Right cardiac atrium (tissue), 5 donors: ENCODE data around the gene MST1R. TPM values are rescaled to one million over a fixed set of nuclear protein-coding genes. Genes with fewer than 3 reads are reported as not detected.

Source experiments
- ATAC-seq, 2 donors: fragments of 200-7000 bp; cut with Tn5 transposase; one replicate each; pipeline versions ENCODE4 v1.8.0 to v1.9.1; 2020; ENCODE audit warnings: moderate library complexity in 2 of 2, mild to moderate bottlenecking in 1 of 2
- DNase-seq, 3 donors: peaks; one replicate each; pipeline ENCODE4 v3.0.0-alpha.2; 2020
- H3K27ac ChIP-seq: one replicate; pipeline ENCODE4 v1.5.1; 2013; ENCODE audit warnings: mild to moderate bottlenecking, low read length, control low read depth, moderate library complexity
- H3K27me3 ChIP-seq: one replicate; pipeline ENCODE4 v1.6.1; 2013; ENCODE audit not compliant: control insufficient read depth, insufficient read depth
- H3K4me1 ChIP-seq: one replicate; pipeline ENCODE4 v1.6.1; 2013; ENCODE audit warnings: low read length; ENCODE audit not compliant: control insufficient read depth, insufficient read depth
- H3K4me3 ChIP-seq: one replicate; pipeline ENCODE4 v1.5.1; 2013; ENCODE audit warnings: low read length, control low read depth
- H3K9me3 ChIP-seq: one replicate; pipeline ENCODE4 v1.6.1; 2013; ENCODE audit warnings: low read length; ENCODE audit not compliant: control insufficient read depth
- WGBS: extraction: QIAGEN DNeasy Blood & Tissue Kit; methylation state at CpG from one replicate; pipeline ENCODE4 v1.1.7; 2013; 5-methylcytosine and 5-hydroxymethylcytosine counted together
- intact Hi-C, 4 donors: fragments of 100-400 bp; cut with DNase I; formaldehyde crosslinking; loops; one replicate each; pipeline versions ENCODE4 v1.11.0 to v1.14.0; 2022 to 2023
- polyA plus RNA-seq: library from polyadenylated mRNA; stranded (reverse); fragments of 200-250 nt; gene quantifications from one replicate; pipeline ENCODE4 v1.2.3, GENCODE V29; 2013
- total RNA-seq, 4 donors: library from RNA; stranded (reverse); fragmentation: NEBNext Ultra II Directional; extraction: Animal tissue kit (Norgen Biotek cat#: 25700); gene quantifications; one replicate each; pipeline ENCODE4 v1.2.1, GENCODE V29; 2021
- donor health status: healthy with polysubstance abuse.
- donor health status: DM: no; HTN: yes; CAD: no.
- donor health status: DM: no; HTN: no; CAD: no.
- donor health status: DM: no; HTN: yes; CAD: no; lungs with severe emphysema.
- donor health status: DM: yes; HTN: yes; CAD: no.

Gene MST1R
- total and polyA plus RNA-seq, 5 donors: 0.94 to 2.7 (median 1.9) TPM

GRCh38 chr3:49839193-49839809 lies 64.4 kb downstream of the MST1R start:
- H3K27ac ChIP-seq: no peak overlapping the region
- no peaks in the 10 kb centered on the region for H3K27me3 ChIP-seq
- peaks cover 4% of the 10 kb centered on the region for H3K4me1 ChIP-seq
- intact Hi-C loops: loop anchor here in 3 of 4 donors (1.0 to 5.0 kb wide), 4 partner anchors 34 to 68 kb away; partner anchors contain the start of gene INKA1 (in 1 of the 3)
- ATAC-seq: peak; percentile 84 to 86
- no peaks in the 10 kb centered on the region for H3K9me3 ChIP-seq
- peak; percentile 75 to 91 (median 87) for DNase-seq
- no peak overlapping the region for H3K4me3 ChIP-seq
- 28% methylated on average over 6 of the region's 6 CpGs for WGBS

Other genes starting within 250 kb of the MST1R start
- 100 to 1,000 TPM in 1 of 4 donors, 10 to 100 TPM in 3; 75.7 to 110 (median 93.6) TPM for gene APEH, start 229.5 kb downstream of the MST1R start, total RNA-seq
- 37.4 TPM for gene APEH, start 229.5 kb downstream of the MST1R start, polyA plus RNA-seq
- 1 to 10 TPM; 3.5 to 7.5 (median 6.6) TPM for gene MST1, start 214.4 kb downstream of the MST1R start, total RNA-seq
- gene MST1, start 214.4 kb downstream of the MST1R start, polyA plus RNA-seq: 6.2 TPM
- 10 to 100 TPM; 36.6 to 44.6 (median 41.8) TPM for gene RNF123, start 214.3 kb downstream of the MST1R start, total RNA-seq
- 24.4 TPM for gene RNF123, start 214.3 kb downstream of the MST1R start, polyA plus RNA-seq
- gene AMIGO3, start 184.2 kb downstream of the MST1R start, total RNA-seq: under 1 TPM in 1 of 4 donors, not detected in 3; 0.09 TPM
- gene AMIGO3, start 184.2 kb downstream of the MST1R start, polyA plus RNA-seq: 0.57 TPM
- 10 to 100 TPM; 12.6 to 34.7 (median 19.6) TPM for gene GMPPB, start 179.9 kb downstream of the MST1R start, total RNA-seq
- 13.2 TPM for gene GMPPB, start 179.9 kb downstream of the MST1R start, polyA plus RNA-seq
- 10 to 100 TPM; 18.4 to 24.0 (median 21.7) TPM for gene IP6K1, start 117.3 kb downstream of the MST1R start, total RNA-seq
- gene IP6K1, start 117.3 kb downstream of the MST1R start, polyA plus RNA-seq: 14.6 TPM
- gene CDHR4, start 104.0 kb downstream of the MST1R start, total RNA-seq: under 1 TPM in 1 of 4 donors, not detected in 3; 0.29 TPM
- 0.07 TPM for gene CDHR4, start 104.0 kb downstream of the MST1R start, polyA plus RNA-seq
- 1 to 10 TPM; 2.2 to 6.4 (median 4.6) TPM for gene INKA1, start 100.6 kb downstream of the MST1R start, total RNA-seq
- 3.9 TPM for gene INKA1, start 100.6 kb downstream of the MST1R start, polyA plus RNA-seq
- 10 to 100 TPM; 25.5 to 40.5 (median 38.2) TPM for gene UBA7, start 89.9 kb downstream of the MST1R start, total RNA-seq
- 25.1 TPM for gene UBA7, start 89.9 kb downstream of the MST1R start, polyA plus RNA-seq
- gene TRAIP, start 47.3 kb downstream of the MST1R start, total RNA-seq: 1 to 10 TPM in 3 of 4 donors, under 1 TPM in 1; 0.68 to 1.5 (median 1.3) TPM
- gene TRAIP, start 47.3 kb downstream of the MST1R start, polyA plus RNA-seq: 0.81 TPM
- not detected for gene CAMKV, start 34.0 kb downstream of the MST1R start, total RNA-seq
- gene CAMKV, start 34.0 kb downstream of the MST1R start, polyA plus RNA-seq: not detected
- gene MON1A, start 25.9 kb upstream of the MST1R start, total RNA-seq: 1 to 10 TPM; 7.4 to 9.0 (median 8.0) TPM
- 8.2 TPM for gene MON1A, start 25.9 kb upstream of the MST1R start, polyA plus RNA-seq
- 10 to 100 TPM; 43.2 to 52.6 (median 46.9) TPM for gene RBM6, start 36.3 kb upstream of the MST1R start, total RNA-seq
- gene RBM6, start 36.3 kb upstream of the MST1R start, polyA plus RNA-seq: 53.1 TPM
- 10 to 100 TPM; 67.1 to 83.8 (median 76.6) TPM for gene RBM5, start 185.0 kb upstream of the MST1R start, total RNA-seq
- 54.9 TPM for gene RBM5, start 185.0 kb upstream of the MST1R start, polyA plus RNA-seq